SK-N-SH treated with all-trans-retinoic acid at 6 μM for 48 hours (cell line): ENCODE data around the gene SPOP.

Experiments
- ATAC-seq: fragments of 200-7000 bp; cut with Tn5 transposase; 3 replicates; pipeline ENCODE4 v1.9.1; 2020; ENCODE audit warnings: mild to moderate bottlenecking, moderate library complexity
- ARNTL ChIP-seq: fragments of 450-650 bp; formaldehyde crosslinking; IDR thresholded peaks from 2 replicates; pipeline ENCODE4 v1.5.0; 2020; ENCODE audit warnings: low read depth, mild to moderate bottlenecking, moderate library complexity, borderline replicate concordance
- CREB5 ChIP-seq: fragments of 250-450 bp; sonication (Bioruptor Pico); IDR thresholded peaks from 2 replicates; pipeline ENCODE4 v1.5.1; 2020; ENCODE audit warnings: low read depth, mild to moderate bottlenecking, moderate library complexity
- CSDC2 ChIP-seq: fragments of 250-450 bp; sonication (Bioruptor Pico); IDR thresholded peaks from 2 replicates; pipeline ENCODE4 v1.5.0; 2020; ENCODE audit warnings: mild to moderate bottlenecking, moderate library complexity
- CSRNP3 ChIP-seq: fragments of 250-450 bp; sonication (Bioruptor Pico); IDR thresholded peaks from 2 replicates; pipeline ENCODE4 v1.5.1; 2021; ENCODE audit warnings: mild to moderate bottlenecking, moderate library complexity
- ESRRG ChIP-seq: fragments of 250-450 bp; sonication (Bioruptor Pico); IDR thresholded peaks from 2 replicates; pipeline ENCODE4 v1.6.1; 2021; ENCODE audit warnings: mild to moderate bottlenecking
- GLIS3 ChIP-seq: fragments of 250-450 bp; sonication (Bioruptor Pico); IDR thresholded peaks from 2 replicates; pipeline ENCODE4 v1.5.0; 2020; ENCODE audit warnings: mild to moderate bottlenecking, moderate library complexity
- ISL1 ChIP-seq: fragments of 250-450 bp; sonication (Bioruptor Pico); IDR thresholded peaks from 2 replicates; pipeline ENCODE4 v2.1.2; 2022; ENCODE audit warnings: mild to moderate bottlenecking, moderate library complexity
- OSR1 ChIP-seq: fragments of 250-450 bp; sonication (Bioruptor Pico); IDR thresholded peaks from 2 replicates; pipeline ENCODE4 v1.8.0; 2022; ENCODE audit warnings: moderate library complexity, mild to moderate bottlenecking, inconsistent platforms
- PATZ1 ChIP-seq: fragments of 250-450 bp; sonication (Bioruptor Pico); IDR thresholded peaks from 2 replicates; pipeline ENCODE4 v1.8.0; 2020; ENCODE audit warnings: mild to moderate bottlenecking, moderate library complexity, borderline replicate concordance
- POU6F1 ChIP-seq: fragments of 250-450 bp; sonication (Bioruptor Pico); IDR thresholded peaks from 2 replicates; pipeline ENCODE4 v1.8.0; 2021; ENCODE audit warnings: low read depth, mild to moderate bottlenecking, moderate library complexity, borderline replicate concordance
- PPARA ChIP-seq: fragments of 250-450 bp; sonication (Bioruptor Pico); IDR thresholded peaks from 2 replicates; pipeline ENCODE4 v1.5.0; 2020; ENCODE audit warnings: mild to moderate bottlenecking, borderline replicate concordance
- RARB ChIP-seq: fragments of 250-450 bp; sonication (Bioruptor Pico); IDR thresholded peaks from 2 replicates; pipeline ENCODE4 v1.8.0; 2021; ENCODE audit warnings: mild to moderate bottlenecking, moderate library complexity
- TOX ChIP-seq: fragments of 250-450 bp; sonication (Bioruptor Pico); IDR thresholded peaks from 2 replicates; pipeline ENCODE4 v1.8.0; 2021; ENCODE audit warnings: mild to moderate bottlenecking, moderate library complexity, borderline replicate concordance
- TSHZ2 ChIP-seq: fragments of 250-450 bp; sonication (Bioruptor Pico); IDR thresholded peaks from 2 replicates; pipeline ENCODE4 v1.5.0; 2020; ENCODE audit warnings: mild to moderate bottlenecking, moderate library complexity
- ZC3H10 ChIP-seq: fragments of 250-450 bp; sonication (Bioruptor Pico); IDR thresholded peaks from 2 replicates; pipeline ENCODE4 v1.5.1; 2021; ENCODE audit warnings: mild to moderate bottlenecking, moderate library complexity
- ZFP3 ChIP-seq: fragments of 250-450 bp; sonication (Bioruptor Pico); IDR thresholded peaks from 2 replicates; pipeline ENCODE4 v1.5.0; 2020; ENCODE audit warnings: mild to moderate bottlenecking, moderate library complexity
- ZFP30 ChIP-seq: fragments of 450-650 bp; formaldehyde crosslinking; IDR thresholded peaks from 2 replicates; pipeline ENCODE4 v1.5.0; 2022; ENCODE audit warnings: mild to moderate bottlenecking, moderate library complexity
- ZNF565 ChIP-seq: fragments of 450-650 bp; formaldehyde crosslinking; conservative IDR thresholded peaks from 2 replicates; pipeline ENCODE4 v1.5.0; 2020; ENCODE audit warnings: low read depth, mild to moderate bottlenecking, moderate library complexity
- ZNF70 ChIP-seq: fragments of 450-650 bp; formaldehyde crosslinking; IDR thresholded peaks from 2 replicates; pipeline ENCODE4 v1.5.0; 2020; ENCODE audit warnings: mild to moderate bottlenecking, moderate library complexity

Gene SPOP

GRCh38 chr17:49596613-49597244 lies 81.2 kb downstream of the SPOP start:
- TF ChIP-seq ISL1 = no peak
- TF ChIP-seq ZNF70 (CRISPR knock-in tag) = no peak
- no peak for TF ChIP-seq CSRNP3
- TF ChIP-seq GLIS3 (CRISPR knock-in tag) = no peak
- no peak for TF ChIP-seq ZFP30 (CRISPR knock-in tag)
- no peak for TF ChIP-seq ZC3H10 (CRISPR knock-in tag)
- TF ChIP-seq TOX (CRISPR knock-in tag) = no peak
- no peak for TF ChIP-seq TSHZ2 (CRISPR knock-in tag)
- TF ChIP-seq POU6F1 (CRISPR knock-in tag) = no peak
- no peak for TF ChIP-seq ZNF565
- no peak for TF ChIP-seq ZFP3 (CRISPR knock-in tag)
- no peak for TF ChIP-seq PPARA
- no peak for TF ChIP-seq CREB5 (CRISPR knock-in tag)
- no peak for TF ChIP-seq RARB (CRISPR knock-in tag)
- no peak for TF ChIP-seq ESRRG
- TF ChIP-seq OSR1 (CRISPR knock-in tag) = no peak
- TF ChIP-seq ARNTL (CRISPR knock-in tag) = no peak
- ATAC-seq = no peak

- no peak for ATAC-seq
- TF ChIP-seq ARNTL (CRISPR knock-in tag) = no peak
- no peak for TF ChIP-seq CSDC2 (CRISPR knock-in tag)
- TF ChIP-seq TSHZ2 (CRISPR knock-in tag) = no peak
- TF ChIP-seq PATZ1 (CRISPR knock-in tag) = no peak
- TF ChIP-seq TOX (CRISPR knock-in tag) = no peak
Observed at GRCh38 chr17:49595980-49596379, 81.9 kb downstream of the SPOP start.
